Measurements from ENCODE around the gene ANP32A. TPM values are rescaled to one million over a fixed set of nuclear protein-coding genes. Genes with fewer than 3 reads are reported as not detected.
"Not testable (repeated sequence)": the region's sequence is repeated elsewhere in the genome, so short reads cannot be mapped to it uniquely, and the experiment has no call there.

ANP32A gene
- total and polyA plus RNA-seq, 2 donors (not counting 1 experiment from before 2014, with no cell fraction given): 47.7 to 53.1 TPM

DNA sequence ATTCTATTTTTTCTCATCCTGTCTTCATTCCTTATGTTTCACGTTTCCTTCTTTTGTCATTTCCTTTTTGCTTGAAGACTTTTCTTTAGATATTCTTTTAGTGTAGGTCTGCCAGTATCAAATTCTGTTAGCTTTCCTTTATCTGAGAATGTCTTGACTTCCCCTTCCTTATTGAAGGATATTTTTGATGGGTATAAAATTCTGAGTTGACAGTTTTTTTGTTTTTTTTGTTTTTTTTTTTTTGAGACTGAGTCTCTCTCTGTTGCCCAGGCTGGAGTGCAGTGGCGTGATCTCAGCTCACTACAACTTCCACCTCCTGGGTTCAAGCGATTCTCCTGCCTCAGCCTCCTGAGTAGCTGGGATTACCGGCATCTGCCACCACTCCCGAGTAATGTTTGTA, 36.7 kb upstream of the ANP32A start:
- H3K4me1 ChIP-seq (ENCODE audit: control insufficient read depth, extremely low read depth, insufficient read depth, low read length); H3K4me2 ChIP-seq (ENCODE audit: extremely low read depth, insufficient read depth, low read length); H3K27ac ChIP-seq (ENCODE audit: insufficient read depth, low read length); H3K9me3 ChIP-seq (ENCODE audit: control insufficient read depth, insufficient read depth, low read depth, low read length); H4K20me1 ChIP-seq (ENCODE audit: control insufficient read depth, extremely low read depth, insufficient read depth, low read length); H3K4me3 ChIP-seq (replicated peaks in 1 of 4; ENCODE audit: control extremely low read depth in 1 of 4, insufficient read depth in 1 of 4, low read depth in 3 of 4, low read length in 4 of 4); H3K36me3 ChIP-seq (ENCODE audit: control insufficient read depth, insufficient read depth, low read length); DNase-seq (ENCODE audit: low read depth in 2 of 2); H3K9ac ChIP-seq (ENCODE audit: insufficient read depth, low read length); H3K27me3 ChIP-seq (ENCODE audit: control insufficient read depth, insufficient read depth, low read length); H3K79me2 ChIP-seq (ENCODE audit: control insufficient read depth, insufficient read depth, low read length); H2AFZ ChIP-seq (ENCODE audit: low read length): not testable (repeated sequence)

DNA sequence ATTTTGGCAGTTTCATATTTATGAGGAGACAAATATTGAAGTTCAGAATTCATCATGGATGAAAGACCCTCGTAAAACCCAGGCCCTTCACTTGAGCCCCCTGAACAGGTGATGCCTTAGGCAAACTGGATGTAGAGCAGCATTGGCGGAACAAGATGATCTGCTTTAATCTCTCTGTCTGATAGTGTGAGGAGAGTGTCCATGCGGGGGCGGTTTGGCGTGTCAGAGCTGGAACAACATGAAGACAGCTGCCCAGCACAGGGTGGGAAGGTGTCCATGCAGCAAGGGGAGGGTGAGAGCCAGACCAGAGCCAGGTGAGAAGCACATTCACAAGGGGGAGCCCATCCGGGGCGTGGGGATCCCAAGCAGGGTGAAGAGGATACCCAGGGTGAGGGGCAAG, 31.8 kb upstream of the ANP32A start:
- TF ChIP-seq, protein P1, sequence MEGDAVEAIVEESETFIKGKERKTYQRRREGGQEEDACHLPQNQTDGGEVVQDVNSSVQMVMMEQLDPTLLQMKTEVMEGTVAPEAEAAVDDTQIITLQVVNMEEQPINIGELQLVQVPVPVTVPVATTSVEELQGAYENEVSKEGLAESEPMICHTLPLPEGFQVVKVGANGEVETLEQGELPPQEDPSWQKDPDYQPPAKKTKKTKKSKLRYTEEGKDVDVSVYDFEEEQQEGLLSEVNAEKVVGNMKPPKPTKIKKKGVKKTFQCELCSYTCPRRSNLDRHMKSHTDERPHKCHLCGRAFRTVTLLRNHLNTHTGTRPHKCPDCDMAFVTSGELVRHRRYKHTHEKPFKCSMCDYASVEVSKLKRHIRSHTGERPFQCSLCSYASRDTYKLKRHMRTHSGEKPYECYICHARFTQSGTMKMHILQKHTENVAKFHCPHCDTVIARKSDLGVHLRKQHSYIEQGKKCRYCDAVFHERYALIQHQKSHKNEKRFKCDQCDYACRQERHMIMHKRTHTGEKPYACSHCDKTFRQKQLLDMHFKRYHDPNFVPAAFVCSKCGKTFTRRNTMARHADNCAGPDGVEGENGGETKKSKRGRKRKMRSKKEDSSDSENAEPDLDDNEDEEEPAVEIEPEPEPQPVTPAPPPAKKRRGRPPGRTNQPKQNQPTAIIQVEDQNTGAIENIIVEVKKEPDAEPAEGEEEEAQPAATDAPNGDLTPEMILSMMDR (conservative IDR thresholded peaks at IDR 0.05 in 1 of 2, IDR thresholded peaks at IDR 0.05 in 1 of 2; ENCODE audit: low read depth in 1 of 2, low read length in 2 of 2): no peak
- no peak for TF ChIP-seq EZH2 (IDR thresholded peaks at IDR 0.05; ENCODE audit: low read length, missing control alignments)
- DNase-seq (ENCODE audit: low read depth in 2 of 2): no peak
- H3K4me1 ChIP-seq (ENCODE audit: control insufficient read depth, extremely low read depth, insufficient read depth, low read length): no peaks in the 10 kb centered on the region
- no peak overlapping the region for H2AFZ ChIP-seq (ENCODE audit: low read length)
- H3K9ac ChIP-seq (ENCODE audit: insufficient read depth, low read length): no peak overlapping the region
- no peaks in the 10 kb centered on the region for H4K20me1 ChIP-seq (ENCODE audit: control insufficient read depth, extremely low read depth, insufficient read depth, low read length)
- H3K4me3 ChIP-seq (replicated peaks in 1 of 4; ENCODE audit: control extremely low read depth in 1 of 4, insufficient read depth in 1 of 4, low read depth in 3 of 4, low read length in 4 of 4): no peak overlapping the region
- no peaks in the 10 kb centered on the region for H3K79me2 ChIP-seq (ENCODE audit: control insufficient read depth, insufficient read depth, low read length)
- no peak overlapping the region for H3K4me2 ChIP-seq (ENCODE audit: extremely low read depth, insufficient read depth, low read length)
- H3K27ac ChIP-seq (ENCODE audit: insufficient read depth, low read length): no peak overlapping the region
- no peaks in the 10 kb centered on the region for H3K9me3 ChIP-seq (ENCODE audit: control insufficient read depth, insufficient read depth, low read depth, low read length)
- H3K36me3 ChIP-seq (ENCODE audit: control insufficient read depth, insufficient read depth, low read length): no peaks in the 10 kb centered on the region
- peaks cover 13% of the 10 kb centered on the region for H3K27me3 ChIP-seq (ENCODE audit: control insufficient read depth, insufficient read depth, low read length)

- Histone ChIP-seq H3K9me3 (ENCODE audit: control insufficient read depth, insufficient read depth, low read depth, low read length) (no peaks in the 10 kb centered on the region), H3K4me2 (ENCODE audit: extremely low read depth, insufficient read depth, low read length) (no peak overlapping the region), H3K79me2 (ENCODE audit: control insufficient read depth, insufficient read depth, low read length) (no peaks in the 10 kb centered on the region), H3K27me3 (ENCODE audit: control insufficient read depth, insufficient read depth, low read length) (peaks cover 13% of the 10 kb centered on the region), H3K27ac (ENCODE audit: insufficient read depth, low read length) (no peak overlapping the region), H2AFZ (ENCODE audit: low read length) (no peak overlapping the region), H3K36me3 (ENCODE audit: control insufficient read depth, insufficient read depth, low read length) (no peaks in the 10 kb centered on the region), H3K4me3 (replicated peaks in 1 of 4; ENCODE audit: control extremely low read depth in 1 of 4, insufficient read depth in 1 of 4, low read depth in 3 of 4, low read length in 4 of 4) (no peak overlapping the region), H3K9ac (ENCODE audit: insufficient read depth, low read length) (no peak overlapping the region), H3K4me1 (ENCODE audit: control insufficient read depth, extremely low read depth, insufficient read depth, low read length) (no peaks in the 10 kb centered on the region), H4K20me1 (ENCODE audit: control insufficient read depth, extremely low read depth, insufficient read depth, low read length) (no peaks in the 10 kb centered on the region)
- no peak for DNase-seq (ENCODE audit: low read depth in 2 of 2)
- TF ChIP-seq, protein P1 (conservative IDR thresholded peaks at IDR 0.05 in 1 of 2, IDR thresholded peaks at IDR 0.05 in 1 of 2; ENCODE audit: low read depth in 1 of 2, low read length in 2 of 2): no peak
- TF ChIP-seq EZH2 (IDR thresholded peaks at IDR 0.05; ENCODE audit: low read length, missing control alignments): no peak
Observed at GRCh38 chr15:68851971-68852370, 31.3 kb upstream of the ANP32A start.
